HG03280 (cell line): ENCODE measurements around the gene EML4.
"Not testable (repeated sequence)": the region's sequence is repeated elsewhere in the genome, so short reads cannot be mapped to it uniquely, and the experiment has no call there.

Experiments used
- ATAC-seq: cut with Tn5 transposase; IDR thresholded peaks from one replicate; pipeline ENCODE4 v1.9.1; 2021; ENCODE audit warnings: mild to moderate bottlenecking, moderate library complexity; ENCODE audit not compliant: unreplicated experiment

Gene EML4

DNA sequence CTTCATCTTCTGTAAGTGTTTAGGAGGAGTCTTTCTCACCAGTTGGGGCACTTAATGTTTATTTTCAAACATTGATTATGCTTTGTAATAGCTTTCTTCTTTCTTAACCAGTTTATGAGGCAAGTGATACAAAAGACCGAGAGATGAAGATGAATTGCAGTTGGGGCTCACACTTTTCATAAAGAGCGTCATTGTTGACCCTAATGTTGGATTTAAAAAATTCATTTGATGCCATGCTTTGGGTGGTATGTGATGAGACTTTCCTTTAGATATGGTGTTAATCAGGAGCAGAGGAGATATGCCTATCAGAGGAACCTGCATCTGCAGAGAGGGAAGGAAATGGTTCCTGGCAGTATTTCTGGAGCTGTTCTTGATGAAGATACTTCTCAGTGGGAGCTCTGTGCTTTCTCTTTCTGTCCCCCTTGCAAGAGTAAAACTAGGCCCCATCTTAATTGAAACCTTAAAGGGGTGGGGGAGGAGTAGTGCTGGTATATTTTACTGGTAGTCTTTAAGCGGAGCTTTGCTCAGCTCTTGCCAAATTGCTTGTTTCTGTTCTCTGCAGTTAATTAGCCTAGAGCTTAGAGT lies 2.3 kb downstream of the EML4 start:
- ATAC-seq, result peak; percentile 34

DNA sequence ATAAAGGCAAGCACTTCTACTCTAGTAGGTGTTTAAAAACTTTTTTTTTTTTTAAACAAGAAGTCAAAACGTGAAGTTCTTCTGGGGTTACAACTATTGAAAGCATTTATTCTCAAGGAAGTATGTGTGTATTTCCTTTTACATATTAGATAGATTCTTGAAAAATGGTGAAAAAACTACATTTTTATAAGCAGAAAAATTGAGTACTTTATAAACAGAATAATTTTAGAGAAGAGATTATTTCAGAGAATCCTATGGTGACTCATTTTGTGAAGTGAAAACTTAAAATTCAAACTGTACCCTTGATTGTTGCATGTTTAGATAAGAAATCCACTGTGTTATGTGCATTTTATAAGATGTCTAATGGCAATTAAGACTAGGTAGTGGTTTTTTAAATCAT lies 2.9 kb downstream of the EML4 start:
- no peak for ATAC-seq

DNA sequence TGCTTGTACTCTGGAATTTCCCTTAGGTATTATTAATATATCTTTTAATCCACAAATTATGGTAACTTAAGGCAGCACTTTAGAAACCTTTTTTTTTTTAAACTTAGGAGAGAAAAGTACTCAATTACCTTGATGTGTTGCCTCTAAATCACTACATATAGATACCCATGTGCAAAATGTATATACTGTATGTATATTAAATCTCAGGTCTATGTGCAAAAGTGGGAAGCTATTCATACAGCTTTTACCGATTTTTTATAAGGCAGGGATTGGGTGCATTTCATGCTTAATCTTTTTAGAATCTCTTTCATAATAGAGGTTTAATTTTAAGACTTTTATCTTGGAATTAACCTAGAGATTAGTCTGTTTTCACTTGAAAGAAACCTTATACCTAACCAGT lies 3.4 kb downstream of the EML4 start:
- no peak for ATAC-seq

DNA sequence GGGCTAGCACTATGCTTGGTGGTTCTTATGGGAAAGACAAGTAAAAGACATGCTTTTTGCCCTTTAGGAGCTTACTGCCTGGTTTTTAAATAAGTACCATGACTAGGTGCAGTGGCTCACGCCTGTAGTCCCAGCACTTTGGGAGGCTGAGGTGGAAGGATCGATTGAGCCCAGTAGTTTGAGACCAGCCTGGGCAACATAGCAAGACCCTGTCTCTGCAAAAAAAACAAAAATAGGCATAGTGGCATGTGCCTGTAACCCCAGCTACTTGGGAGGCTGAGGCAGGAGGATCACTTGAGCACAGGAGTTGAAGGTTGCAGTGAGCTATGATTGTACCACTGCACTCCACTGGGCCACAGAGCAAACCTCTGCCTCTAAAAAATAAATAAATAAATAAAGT lies 4.3 kb downstream of the EML4 start:
- not testable (repeated sequence) for ATAC-seq

DNA sequence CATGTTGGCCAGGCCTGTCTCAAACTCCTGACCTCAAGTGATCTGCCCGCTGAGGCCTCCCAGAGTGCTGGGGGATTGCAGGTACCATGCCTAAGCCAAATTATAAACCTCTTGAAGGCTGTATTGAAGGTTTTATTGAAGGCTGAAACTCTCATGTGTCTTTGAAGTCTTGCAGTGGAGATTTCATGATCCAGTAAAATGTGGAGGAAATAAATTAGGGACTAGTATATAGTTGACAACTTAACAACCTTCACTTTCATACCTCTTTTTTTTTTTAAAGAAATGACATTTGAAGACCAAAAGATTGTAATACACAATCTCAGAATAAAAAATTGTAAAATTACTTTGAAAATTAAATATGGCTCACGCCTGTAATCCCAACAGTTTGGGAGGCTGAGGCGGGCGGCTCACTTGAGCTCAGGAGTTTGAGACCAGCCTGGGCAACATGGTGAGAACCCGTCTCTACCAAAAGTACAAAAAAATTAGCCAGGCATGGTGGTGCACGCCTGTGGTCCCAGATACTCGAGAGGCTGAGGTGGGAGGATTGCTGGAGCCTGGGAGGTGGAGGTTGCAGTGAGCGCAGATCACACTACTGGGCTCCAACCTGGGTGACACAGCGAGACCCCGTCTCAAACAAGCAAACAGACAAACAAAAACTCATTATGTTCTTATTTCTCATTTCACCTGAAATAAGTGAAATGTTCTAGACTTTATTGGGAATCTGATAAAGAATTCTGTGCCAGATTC lies 8.0 kb downstream of the EML4 start:
- ATAC-seq, result no peak

DNA sequence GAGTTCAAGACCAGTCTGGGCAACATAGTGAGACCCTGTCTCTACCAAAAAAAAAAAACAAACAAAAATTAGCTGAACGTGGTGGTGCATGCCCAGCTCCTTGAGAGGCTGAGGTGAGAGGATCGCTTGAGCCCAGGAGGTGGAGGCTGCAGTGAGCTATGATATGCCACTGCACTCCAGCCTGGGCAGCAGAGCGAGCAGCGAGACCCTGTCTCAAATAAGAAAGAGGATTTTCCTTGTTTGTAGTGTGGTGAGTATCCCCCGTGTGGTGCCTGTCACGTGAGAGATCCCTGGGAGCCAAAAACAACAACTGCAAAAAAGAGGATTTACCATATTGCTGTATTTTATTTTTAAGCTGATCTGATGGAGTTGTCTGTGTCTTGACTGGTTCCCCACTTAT lies 9.2 kb downstream of the EML4 start:
- no peak for ATAC-seq

DNA sequence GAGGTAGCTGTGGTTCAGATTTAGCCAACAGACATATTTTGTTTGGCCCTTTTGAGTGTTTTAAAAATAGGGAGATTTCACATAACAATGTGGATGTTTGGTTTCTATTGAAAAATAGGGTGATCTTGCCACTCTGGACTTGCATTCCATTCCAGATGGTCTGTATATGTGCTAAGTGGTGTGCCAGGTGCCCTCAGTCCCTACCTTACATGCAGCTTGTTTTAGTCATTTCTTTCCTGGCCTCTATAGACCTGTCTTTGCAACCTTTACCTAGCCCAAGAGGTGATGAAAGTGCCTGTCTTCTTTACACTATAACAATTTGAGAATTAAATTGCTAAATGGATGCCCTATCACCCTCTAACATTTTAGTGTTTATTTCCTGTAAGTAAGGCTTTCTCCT lies 11.1 kb downstream of the EML4 start:
- ATAC-seq, result no peak

DNA sequence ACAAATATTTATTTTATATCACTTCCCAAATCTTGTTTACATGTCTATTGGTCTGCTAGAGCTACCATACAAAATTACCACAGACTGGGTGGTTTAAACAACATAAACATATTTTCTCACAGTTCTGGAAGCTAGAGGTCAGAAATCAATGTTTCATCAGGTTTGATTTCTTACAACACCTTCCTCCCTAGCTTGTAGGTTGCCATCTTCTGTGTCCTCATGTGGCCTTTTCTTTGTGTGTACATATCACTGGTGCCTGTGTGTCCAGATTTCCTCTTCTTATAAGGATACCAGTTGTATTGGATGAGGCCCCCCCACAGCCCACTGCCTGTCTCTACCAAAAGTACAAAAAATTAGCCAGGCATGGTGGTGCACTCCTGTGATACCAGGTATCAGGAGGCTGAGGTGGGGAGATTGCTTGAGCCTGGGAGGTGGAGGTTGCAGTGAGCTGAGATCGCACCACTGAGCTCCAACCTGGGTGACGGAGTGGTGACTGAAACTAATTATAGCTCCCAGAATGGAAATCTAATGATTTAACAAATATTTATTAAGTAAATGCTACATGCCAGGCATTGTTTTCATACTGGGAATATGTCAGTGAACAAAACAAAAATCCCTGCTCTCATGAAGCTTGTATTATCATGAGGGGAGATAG lies 13.6 kb downstream of the EML4 start:
- ATAC-seq, result no peak

DNA sequence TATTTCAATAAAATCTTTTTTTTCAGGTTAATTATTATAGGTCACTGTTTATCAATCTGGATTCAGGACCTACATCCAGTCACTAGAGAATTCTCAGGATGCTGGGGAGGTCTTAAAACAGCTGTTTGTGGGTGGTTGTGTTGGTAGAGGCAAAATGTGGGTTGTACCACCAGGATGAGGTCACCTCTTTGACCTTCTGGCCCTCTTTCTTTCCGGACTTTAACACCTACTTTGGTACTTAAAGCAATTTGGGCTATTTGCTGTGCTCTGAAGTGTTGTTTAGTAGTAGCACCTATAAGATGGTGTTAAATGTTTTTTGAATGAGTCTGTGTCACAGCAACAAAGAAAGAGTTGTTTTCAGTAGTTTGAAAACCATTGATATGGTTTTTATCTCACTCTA lies 14.6 kb downstream of the EML4 start:
- ATAC-seq, result no peak

DNA sequence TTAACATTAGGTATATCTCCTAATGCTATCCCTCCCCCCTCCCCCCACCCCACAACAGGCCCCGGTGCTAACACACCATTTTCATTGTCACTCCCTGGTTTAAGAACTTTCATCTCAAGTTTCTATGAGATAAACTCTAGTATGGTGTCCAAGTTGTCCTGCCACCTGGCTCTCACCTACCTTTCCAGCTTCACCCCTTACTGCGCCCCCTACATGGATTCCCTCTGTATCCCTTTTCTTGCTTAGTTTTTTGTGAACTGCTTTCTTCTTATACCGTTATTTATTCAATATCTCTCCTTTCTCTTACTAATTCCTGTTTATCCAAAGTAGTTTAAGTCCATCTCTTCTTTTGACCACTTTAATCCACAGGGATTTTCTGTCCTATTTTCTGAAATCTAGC lies 15.2 kb downstream of the EML4 start:
- no peak for ATAC-seq

DNA sequence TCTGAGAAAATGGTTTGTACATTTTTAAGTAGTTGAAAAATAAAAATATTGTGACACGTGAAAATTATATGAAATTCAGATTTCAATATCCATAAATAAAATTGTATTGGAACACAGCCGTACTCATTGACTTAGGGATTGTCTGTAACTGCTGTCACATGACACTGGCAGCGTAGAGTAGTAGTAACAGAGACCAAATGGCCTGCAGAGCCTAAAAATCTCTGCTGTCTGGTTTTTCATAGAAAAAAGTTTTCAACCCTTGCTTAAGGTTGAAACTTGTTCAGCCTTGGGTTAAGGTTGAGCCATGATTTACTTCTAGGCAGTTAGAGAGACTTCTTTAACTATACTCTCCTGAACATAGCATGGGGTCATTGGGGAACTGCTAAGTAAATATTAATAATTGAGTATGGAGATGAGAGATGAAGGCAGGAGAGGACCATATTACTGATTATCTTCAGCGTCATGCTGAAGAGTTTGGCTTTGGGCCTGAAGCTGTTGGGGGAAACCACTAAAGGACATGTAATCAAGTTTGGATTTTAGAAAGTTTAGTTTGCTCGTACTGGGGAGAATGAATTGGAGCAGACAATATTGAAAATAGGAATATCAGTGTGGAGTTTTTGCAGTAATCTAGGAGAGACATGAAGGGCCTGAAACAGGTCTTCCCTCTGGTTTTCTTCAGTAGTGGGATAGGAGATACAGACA lies 16.2 kb downstream of the EML4 start:
- no peak for ATAC-seq

DNA sequence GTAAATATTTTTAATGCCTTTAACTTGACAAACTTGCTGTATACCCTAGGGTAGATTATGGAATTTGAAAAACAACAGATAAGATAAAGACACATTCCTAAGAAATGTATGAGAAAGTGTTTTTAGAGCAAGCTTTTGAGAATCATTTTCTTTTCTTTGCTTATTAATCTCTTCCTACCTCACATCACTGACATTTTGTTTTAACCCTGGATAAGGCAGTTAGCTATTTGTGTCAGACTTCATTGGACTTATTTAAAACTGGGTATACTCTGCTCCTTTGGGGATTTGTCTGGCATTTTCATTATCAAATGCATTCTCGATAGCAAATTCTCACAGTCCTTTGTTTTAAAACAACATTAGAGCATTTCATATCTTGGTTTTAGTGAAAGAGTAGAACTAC lies 17.2 kb downstream of the EML4 start:
- ATAC-seq, result no peak

DNA sequence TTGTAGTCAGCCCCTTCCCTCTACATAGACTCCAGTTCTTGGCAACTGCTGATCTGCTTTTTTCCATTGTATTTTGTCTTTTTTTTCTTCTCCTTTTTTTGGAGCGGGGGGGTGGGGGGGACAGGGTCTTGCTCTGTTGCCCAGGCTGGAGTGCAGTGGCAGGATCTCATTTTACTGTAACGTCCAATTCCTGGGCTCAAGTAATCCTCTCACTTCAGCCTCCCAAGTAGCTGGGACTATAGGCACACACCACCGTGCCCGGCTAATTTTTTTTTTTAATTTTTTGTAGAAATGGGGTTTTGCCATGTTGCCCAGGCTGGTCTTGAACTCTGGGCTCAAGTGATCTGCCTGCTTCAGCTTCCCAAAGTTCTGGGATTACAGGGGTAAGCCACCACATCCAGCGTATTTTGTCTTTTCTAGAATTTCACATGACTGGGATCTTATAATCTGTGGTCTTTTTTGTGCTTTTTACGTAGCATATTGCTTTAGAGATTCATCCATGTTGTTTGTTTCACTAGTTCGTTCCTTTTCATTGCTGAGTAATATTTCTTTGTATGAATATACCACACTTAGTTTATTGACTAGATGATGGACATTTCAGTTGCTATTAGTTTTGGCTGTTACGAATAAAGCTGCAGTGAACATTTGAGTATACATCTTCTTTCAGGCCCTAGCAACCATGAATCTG lies 17.9 kb downstream of the EML4 start:
- no peak for ATAC-seq

DNA sequence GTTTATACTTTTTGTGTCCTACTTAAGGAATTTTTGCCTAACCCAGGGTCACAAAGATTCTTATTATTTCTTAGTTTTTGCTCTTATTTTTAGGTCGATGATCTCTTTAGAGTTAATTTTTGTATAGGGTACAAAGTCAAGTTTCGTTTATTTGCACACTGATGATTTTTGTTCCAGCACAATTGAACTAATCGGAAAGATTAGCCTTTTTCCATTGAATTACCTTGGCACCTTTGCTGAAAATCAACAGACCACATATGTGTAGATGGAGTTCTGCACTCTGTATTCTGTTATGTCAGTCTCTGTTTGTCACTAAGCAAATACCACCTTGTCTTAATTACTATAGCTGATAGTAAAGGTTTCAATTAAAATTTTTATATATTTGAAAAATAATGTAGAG lies 18.7 kb downstream of the EML4 start:
- ATAC-seq, result no peak

DNA sequence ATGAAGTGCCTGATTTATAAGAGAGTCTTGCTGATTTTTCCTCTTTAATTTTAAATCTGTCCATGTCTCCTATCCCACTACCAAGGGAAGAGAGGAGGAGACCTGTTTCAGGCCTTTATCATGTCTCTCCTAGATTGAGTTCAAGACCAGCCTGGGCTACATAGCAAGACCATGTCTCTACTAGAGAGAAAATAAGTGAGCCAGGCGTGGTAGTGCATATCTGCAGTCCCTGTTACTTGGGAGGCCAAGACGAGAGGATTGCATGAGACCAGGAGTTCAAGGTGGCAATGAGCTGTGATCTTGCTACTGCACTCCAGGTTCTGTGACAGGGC lies 20.0 kb downstream of the EML4 start:
- ATAC-seq, result no peak

DNA sequence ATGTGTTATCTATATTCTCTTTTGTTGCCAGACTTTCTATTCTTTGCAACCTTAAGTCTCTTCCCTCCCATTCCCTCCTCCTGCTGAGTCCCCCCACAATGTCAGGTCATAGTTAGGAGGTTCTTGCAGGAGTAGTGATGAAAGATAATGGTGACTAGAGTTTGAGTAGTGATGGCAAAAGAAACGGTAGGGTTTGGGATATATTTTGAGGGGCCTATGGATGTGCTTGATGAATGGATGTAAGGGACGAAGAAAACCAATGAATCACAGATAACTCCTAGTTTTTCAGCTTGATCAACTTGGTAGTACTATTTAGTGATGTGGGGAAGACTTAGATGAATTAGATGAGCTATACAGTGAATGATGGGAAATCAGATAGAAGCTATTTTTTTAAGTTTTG lies 21.0 kb downstream of the EML4 start:
- no peak for ATAC-seq

DNA sequence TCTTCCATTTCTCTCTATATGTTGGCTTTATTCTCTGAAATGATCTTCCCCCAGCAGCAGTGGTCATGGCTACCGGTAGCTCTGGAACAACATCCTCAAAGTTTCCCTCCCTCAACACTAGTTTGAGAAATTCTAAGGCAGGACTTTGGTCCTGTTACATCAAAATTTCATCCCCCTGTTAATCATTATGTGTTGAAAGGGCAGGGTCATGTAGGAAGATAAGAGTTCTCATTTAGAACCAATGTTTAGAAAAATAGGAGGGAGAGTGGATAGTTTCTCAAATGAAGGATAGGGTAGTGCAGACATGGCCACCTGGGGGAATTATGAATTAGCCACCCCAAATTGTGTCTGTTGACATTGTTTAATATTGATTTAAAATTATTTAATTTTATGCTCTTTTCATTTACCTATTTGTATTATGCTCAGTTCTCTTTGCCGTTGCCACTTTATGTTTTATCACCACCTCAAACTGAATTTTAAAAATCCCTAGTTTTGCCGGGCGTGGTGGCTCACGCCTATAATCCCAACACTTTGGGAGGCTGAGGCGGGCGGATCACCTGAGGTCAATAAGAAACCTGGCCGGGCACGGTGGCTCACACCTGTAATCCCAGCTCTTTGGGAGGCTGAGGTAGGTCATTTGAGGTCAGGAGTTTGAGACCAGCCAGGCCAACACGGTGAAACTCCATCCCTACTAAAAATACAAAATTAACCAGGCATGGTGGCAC lies 22.3 kb downstream of the EML4 start:
- ATAC-seq, result no peak

DNA sequence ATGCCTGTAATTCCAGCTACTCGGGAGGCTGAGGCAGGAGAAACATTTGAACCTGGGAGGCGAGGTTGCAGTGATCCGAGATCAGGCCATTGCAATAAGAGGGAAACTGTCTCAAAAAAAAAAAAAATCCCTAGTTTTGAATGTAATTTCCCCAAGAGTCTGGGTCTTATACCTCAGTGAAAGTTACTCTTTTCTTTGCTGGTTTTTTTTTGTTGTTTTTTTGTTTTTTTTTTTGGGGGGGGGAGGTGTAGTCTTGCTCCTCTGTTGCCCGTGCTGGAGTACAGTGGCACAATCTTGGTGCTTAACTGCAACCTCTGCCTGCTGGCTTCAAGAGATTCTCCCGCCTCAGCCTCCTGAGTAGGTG lies 22.8 kb downstream of the EML4 start:
- ATAC-seq, result no peak

DNA sequence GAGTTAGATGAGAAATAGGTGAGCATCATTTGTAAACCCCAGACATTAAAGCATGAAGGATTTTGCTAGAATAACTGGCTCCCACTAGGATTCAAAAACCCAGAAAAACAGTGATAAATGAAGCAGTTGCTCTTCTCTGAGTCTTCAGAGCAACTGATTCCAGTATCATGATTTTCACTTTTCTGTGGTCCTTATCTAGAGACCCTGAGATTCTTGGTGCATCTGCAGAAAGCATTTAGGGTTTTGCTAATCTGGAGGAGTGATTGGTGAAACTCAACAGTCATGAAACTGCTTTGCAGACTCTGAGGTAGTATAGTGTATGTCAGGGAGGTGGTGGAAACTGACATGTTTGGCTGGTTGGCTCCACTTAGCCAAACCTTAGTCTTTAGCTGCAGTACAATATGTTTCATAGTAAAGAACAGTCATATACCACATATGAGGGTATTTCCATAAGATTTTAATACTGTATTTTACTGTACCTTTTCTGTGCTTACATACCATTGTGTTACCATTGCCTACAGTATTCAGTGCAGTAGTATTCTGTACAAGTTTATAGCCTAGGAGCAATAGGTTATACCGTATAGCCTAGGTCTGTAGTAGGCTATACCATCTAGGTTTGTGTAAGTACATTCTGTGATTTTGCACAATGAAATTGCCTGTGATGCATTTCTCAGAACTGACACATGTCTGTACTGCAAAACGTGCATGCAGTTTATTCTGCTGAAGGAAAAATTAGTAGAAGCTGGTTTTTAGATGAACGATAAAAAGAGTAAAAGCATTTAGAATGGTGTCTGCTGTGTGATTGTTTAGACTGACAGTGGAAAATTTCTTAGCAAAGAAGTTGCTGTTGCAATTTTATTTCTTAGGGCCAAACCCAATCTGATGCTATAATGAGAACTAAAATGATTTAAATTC lies 23.8 kb downstream of the EML4 start:
- ATAC-seq, result peak; percentile 76

DNA sequence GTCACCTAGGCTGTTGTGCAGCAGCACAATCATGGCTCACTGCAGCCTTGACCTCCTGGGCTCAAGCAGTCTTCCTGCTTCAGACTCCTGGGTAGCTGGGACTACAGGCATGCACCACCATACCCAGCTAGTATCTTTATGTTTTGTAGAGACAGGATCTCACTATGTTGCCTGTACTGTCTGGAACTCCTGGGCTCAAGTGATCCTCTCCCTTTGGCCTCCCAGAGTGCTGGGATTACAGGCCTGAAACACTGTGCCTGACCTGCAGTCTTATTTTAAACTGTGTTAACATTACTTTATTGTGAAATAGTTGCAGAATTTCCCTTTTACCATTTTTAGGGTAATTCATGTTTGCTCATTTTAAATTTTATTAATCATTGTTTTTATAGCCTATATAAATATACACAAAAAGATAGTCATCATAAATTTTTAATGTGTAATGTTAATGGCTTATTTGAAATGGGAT lies 24.6 kb downstream of the EML4 start:
- no peak for ATAC-seq
